Nephron (organoid): ENCODE data around the gene PYM1.
A peak's percentile ranks its signal among the peaks of the same experiment; 100 is the strongest.

Source experiments
- H3K27ac Mint-ChIP-seq, 3 experiments: 2 replicates each; pipeline ENCODE4 v1.8.0; 2020; ENCODE audit warnings: mixed read lengths in 3 of 3, mild to moderate bottlenecking in 2 of 3, moderate library complexity in 1 of 3
- H3K27me3 Mint-ChIP-seq: 2 replicates; pipeline ENCODE4 v1.8.0; 2021; ENCODE audit warnings: low read depth, mild to moderate bottlenecking, moderate library complexity, mixed read lengths
- H3K36me3 Mint-ChIP-seq: 2 replicates; pipeline ENCODE4 v1.8.0; 2020; ENCODE audit warnings: low read depth, mixed read lengths
- H3K4me1 Mint-ChIP-seq: 2 replicates; pipeline ENCODE4 v1.8.0; 2020; ENCODE audit warnings: mixed read lengths
- H3K4me3 Mint-ChIP-seq, 3 experiments: 2 replicates each; pipeline ENCODE4 v1.8.0; 2020; ENCODE audit warnings: mild to moderate bottlenecking in 3 of 3, mixed read lengths in 3 of 3, moderate library complexity in 2 of 3
- H3K9me3 Mint-ChIP-seq: 2 replicates; pipeline ENCODE4 v1.8.0; 2020; ENCODE audit warnings: mixed read lengths
- TF ChIP-seq, protein P1 (sequence below), 3 experiments: fragments of 200-600 bp; sonication (generic); IDR thresholded peaks; one replicate each; pipeline ENCODE4 v1.5.0; 2021; ENCODE audit warnings: antibody characterized with exemption in 3 of 3; ENCODE audit not compliant: unreplicated experiment in 3 of 3

The PYM1 gene

DNA sequence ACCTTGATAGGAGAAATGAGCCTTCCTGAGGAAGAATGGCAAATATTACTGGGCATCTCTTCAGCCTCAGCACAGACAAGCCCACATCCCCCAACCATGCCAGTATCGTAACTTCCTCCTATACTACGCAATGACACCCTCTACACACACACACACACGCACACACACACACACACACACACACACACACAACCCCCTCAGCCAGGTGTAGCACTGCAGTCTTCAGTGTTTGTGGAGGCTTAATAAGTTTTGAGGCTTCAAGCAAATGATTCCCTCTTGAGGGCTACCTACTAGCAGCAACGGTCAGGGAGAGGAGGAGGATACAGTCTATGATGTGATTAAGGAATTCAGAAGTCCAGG lies 4.8 kb upstream of the PYM1 start:
- TF ChIP-seq, protein P1, sequence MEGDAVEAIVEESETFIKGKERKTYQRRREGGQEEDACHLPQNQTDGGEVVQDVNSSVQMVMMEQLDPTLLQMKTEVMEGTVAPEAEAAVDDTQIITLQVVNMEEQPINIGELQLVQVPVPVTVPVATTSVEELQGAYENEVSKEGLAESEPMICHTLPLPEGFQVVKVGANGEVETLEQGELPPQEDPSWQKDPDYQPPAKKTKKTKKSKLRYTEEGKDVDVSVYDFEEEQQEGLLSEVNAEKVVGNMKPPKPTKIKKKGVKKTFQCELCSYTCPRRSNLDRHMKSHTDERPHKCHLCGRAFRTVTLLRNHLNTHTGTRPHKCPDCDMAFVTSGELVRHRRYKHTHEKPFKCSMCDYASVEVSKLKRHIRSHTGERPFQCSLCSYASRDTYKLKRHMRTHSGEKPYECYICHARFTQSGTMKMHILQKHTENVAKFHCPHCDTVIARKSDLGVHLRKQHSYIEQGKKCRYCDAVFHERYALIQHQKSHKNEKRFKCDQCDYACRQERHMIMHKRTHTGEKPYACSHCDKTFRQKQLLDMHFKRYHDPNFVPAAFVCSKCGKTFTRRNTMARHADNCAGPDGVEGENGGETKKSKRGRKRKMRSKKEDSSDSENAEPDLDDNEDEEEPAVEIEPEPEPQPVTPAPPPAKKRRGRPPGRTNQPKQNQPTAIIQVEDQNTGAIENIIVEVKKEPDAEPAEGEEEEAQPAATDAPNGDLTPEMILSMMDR (IDR thresholded peaks at IDR 0.05; ENCODE audit: unreplicated experiment in 3 of 3) = no peak
- Mint-ChIP-seq H3K27ac (peak overlapping the region; percentile 26 to 76 (median 51)), H3K4me1 (peaks cover 29% of the 10 kb centered on the region), H3K36me3 (no peaks in the 10 kb centered on the region), H3K9me3 (no peaks in the 10 kb centered on the region), H3K27me3 (peaks cover 43% of the 10 kb centered on the region), H3K4me3 (peak overlapping the region; percentile 88 to 94 (median 92))

- Mint-ChIP-seq H3K9me3 (no peaks in the 10 kb centered on the region), H3K36me3 (no peaks in the 10 kb centered on the region), H3K27me3 (peaks cover 38% of the 10 kb centered on the region), H3K27ac (peak overlapping the region; percentile 96 to 100 (median 98)), H3K4me3 (peak overlapping the region; percentile 88 to 94 (median 92)), H3K4me1 (peaks cover 33% of the 10 kb centered on the region)
- TF ChIP-seq, protein P1 (IDR thresholded peaks at IDR 0.05; ENCODE audit: unreplicated experiment in 3 of 3) = no peak
Observed at GRCh38 chr12:55931780-55932550, 4.3 kb upstream of the PYM1 start.

DNA sequence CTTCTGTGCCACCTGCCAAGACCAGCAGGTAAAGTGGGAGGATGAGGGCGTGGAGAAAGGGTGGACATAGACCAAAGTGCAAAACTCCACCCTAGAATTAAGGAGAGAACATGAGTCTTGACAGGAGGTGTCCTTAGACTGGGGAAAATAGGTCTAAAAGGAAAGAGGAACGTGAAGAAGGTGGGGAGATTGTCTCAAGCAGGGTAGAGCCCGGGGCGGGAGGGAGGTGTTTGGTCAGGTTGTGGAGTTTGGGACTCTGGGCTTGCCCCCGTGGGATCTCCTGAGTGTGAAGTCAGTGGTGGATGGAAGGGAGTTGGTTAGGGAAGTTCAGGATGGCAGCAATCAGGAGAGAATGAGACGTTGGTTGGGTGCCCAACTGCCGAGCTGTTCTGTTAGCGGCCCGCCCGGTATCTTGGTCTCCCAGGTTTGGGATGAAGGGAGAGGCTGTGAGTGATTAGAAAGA lies 3.7 kb upstream of the PYM1 start:
- H3K27me3 Mint-ChIP-seq = peaks cover 35% of the 10 kb centered on the region
- peaks cover 33% of the 10 kb centered on the region for H3K4me1 Mint-ChIP-seq
- H3K36me3 Mint-ChIP-seq = no peaks in the 10 kb centered on the region
- H3K27ac Mint-ChIP-seq = peak overlapping the region; percentile 96 to 100 (median 98)
- H3K9me3 Mint-ChIP-seq = no peaks in the 10 kb centered on the region
- TF ChIP-seq, protein P1 (IDR thresholded peaks at IDR 0.05; ENCODE audit: unreplicated experiment in 3 of 3) = no peak
- H3K4me3 Mint-ChIP-seq = peak overlapping the region; percentile 88 to 94 (median 92)

GRCh38 chr12:55930771-55931316 lies 3.1 kb upstream of the PYM1 start, which contains the start of gene DGKA:
Gene DGKA, plus strand, starts transcription at chr12:55931162. Its CDS starts 5,342 bp downstream, at chr12:55936504.
- Mint-ChIP-seq H3K4me1 (peaks cover 37% of the 10 kb centered on the region), H3K36me3 (no peaks in the 10 kb centered on the region), H3K4me3 (peak within 1 kb of the TSS; percentile 88 to 94 (median 92)), H3K27ac (peak within 1 kb of the TSS; percentile 96 to 100 (median 98)), H3K27me3 (peaks cover 35% of the 10 kb centered on the region), H3K9me3 (no peaks in the 10 kb centered on the region)
- TF ChIP-seq, protein P1 (IDR thresholded peaks at IDR 0.05; ENCODE audit: unreplicated experiment in 3 of 3) = peak; percentile 46 to 61 (median 48)

GRCh38 chr12:55929306-55929791 lies 1.7 kb upstream of the PYM1 start:
- Mint-ChIP-seq H3K27me3 (peaks cover 22% of the 10 kb centered on the region), H3K27ac (peak overlapping the region; percentile 87 to 100 (median 96)), H3K36me3 (peaks cover 7% of the 10 kb centered on the region), H3K9me3 (no peaks in the 10 kb centered on the region), H3K4me3 (peak overlapping the region; percentile 65 to 83 (median 66)), H3K4me1 (peaks cover 48% of the 10 kb centered on the region)
- TF ChIP-seq, protein P1 (IDR thresholded peaks at IDR 0.05; ENCODE audit: unreplicated experiment in 3 of 3) = no peak
